ENCODE measurements around the gene BUB1B.

DNA sequence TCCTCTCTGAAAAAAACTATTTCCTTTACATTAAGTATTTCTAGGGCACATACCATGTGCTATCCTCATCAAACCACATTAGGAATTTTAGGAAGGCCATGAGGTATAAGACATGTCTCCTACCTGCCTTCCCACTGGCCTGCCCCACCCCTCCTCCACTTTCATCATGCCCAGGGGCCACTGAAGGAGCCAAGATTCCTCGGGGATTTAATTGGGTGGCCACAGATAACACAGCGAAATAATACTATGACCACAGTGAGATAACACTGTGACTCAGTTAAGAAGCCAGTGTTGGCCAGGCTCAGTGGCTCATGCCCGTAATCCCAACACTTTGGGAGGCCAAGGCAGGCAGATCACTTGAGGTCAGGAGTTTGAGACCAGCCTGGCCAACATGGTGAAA, 42.4 kb upstream of the BUB1B start:
- TF ChIP-seq POLR2A (IDR thresholded peaks at IDR 0.05) = no peak
- TF ChIP-seq, protein P1, sequence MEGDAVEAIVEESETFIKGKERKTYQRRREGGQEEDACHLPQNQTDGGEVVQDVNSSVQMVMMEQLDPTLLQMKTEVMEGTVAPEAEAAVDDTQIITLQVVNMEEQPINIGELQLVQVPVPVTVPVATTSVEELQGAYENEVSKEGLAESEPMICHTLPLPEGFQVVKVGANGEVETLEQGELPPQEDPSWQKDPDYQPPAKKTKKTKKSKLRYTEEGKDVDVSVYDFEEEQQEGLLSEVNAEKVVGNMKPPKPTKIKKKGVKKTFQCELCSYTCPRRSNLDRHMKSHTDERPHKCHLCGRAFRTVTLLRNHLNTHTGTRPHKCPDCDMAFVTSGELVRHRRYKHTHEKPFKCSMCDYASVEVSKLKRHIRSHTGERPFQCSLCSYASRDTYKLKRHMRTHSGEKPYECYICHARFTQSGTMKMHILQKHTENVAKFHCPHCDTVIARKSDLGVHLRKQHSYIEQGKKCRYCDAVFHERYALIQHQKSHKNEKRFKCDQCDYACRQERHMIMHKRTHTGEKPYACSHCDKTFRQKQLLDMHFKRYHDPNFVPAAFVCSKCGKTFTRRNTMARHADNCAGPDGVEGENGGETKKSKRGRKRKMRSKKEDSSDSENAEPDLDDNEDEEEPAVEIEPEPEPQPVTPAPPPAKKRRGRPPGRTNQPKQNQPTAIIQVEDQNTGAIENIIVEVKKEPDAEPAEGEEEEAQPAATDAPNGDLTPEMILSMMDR (IDR thresholded peaks at IDR 0.05) = no peak
- no peak for TF ChIP-seq POLR2AphosphoS5 (IDR thresholded peaks at IDR 0.05)

Data from transverse colon (tissue), 4 donors.